Amygdala (tissue), 56 donors: ENCODE data around the gene STEAP1B.

Source experiments
- DNase-seq, 56 donors: peaks; one replicate each; lab custom pipeline; 2025; lab: John Stamatoyannopoulos, UW

STEAP1B gene

GRCh38 chr7:22406715-22407114, 93.3 kb downstream of the STEAP1B start:
- DNase-seq = no peak

GRCh38 chr7:22404421-22405023, 95.5 kb downstream of the STEAP1B start:
- DNase-seq = no peak

DNA sequence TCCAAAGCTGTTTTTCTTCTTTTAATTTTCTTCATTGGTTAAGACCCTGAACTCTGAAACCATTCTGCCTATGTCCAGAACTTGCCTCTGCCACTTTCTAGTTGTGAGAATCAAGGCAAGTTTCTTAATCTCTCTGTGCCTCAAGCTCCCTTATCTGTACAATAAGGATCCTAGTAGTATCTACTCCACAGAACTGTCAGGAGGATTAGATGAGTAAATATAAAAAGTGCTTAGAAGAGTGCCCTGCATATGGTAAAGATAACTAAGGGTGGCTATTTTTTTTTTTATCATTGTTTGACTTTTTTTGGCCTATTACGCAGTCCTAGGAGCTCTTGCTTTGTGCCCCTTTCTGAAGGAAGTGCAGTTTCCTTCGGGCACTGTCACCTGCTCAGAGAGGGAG, 96.6 kb downstream of the STEAP1B start:
- no peak for DNase-seq

GRCh38 chr7:22402250-22402649, 97.7 kb downstream of the STEAP1B start:
- no peak for DNase-seq

GRCh38 chr7:22400936-22401553, 98.9 kb downstream of the STEAP1B start:
- DNase-seq = no peak

- DNase-seq = no peak
These were observed 99.7 kb downstream of the STEAP1B start for GRCh38 chr7:22400150-22400814.

DNA sequence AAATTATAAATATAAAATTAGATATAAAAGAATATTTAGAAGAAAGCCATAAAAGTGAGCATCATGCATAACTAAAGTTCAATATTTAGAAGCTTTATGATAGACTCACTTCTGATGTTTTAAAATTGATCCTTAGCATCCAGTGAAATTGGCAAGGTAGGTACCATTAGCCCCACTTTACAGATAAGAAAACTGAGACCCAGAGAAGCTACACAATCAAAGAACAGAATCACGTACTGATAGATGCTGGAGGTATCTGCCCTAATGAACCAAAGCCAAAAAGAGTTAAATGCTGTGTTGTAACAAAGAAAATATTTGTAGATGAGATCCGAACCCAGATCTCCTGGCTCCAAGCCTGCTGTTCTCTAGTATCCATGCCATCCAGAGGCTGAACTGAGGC, 100.4 kb downstream of the STEAP1B start:
- DNase-seq = no peak

GRCh38 chr7:22399091-22399490, 100.9 kb downstream of the STEAP1B start:
- DNase-seq = no peak

DNA sequence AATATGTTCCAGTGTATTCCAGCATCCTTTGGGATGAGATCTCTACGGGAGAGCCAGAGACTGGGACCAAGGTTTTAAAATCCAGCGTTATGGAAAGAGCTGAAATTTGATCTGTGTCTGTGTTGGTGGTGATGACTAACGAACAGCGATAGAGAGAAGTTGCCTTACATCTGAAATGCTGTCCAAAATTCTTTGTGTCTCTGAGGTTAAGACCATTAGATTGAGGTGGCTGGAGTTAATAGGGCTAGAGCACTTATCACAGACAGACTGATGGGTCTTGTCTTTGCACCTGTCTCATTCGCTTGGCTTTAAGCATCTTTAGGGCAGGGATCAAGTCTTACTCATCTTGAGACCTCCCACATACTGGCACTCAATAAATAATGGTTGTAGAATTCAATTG, 102.0 kb downstream of the STEAP1B start:
- DNase-seq = no peak

- no peak for DNase-seq
These were observed 104.8 kb downstream of the STEAP1B start for GRCh38 chr7:22395222-22395621.

DNA sequence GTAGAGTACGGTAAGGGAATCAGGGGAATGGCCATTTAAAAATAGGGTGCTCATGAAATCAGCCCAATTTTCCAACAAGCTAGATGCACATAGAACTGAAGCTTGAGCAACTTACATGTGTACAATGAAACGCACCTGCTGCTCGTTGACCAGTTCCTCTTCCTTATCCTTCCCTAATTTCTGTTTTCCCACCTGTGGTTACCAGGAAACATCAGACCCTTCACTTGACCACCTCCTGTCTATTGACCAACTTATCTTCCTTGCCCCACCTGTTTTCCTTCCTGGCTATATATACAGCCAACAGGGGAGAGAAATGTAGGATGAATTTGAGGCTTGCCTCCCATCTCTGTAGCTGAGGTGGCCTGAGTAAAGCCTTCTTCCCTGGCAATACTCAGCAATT, 105.2 kb downstream of the STEAP1B start:
- no peak for DNase-seq

DNA sequence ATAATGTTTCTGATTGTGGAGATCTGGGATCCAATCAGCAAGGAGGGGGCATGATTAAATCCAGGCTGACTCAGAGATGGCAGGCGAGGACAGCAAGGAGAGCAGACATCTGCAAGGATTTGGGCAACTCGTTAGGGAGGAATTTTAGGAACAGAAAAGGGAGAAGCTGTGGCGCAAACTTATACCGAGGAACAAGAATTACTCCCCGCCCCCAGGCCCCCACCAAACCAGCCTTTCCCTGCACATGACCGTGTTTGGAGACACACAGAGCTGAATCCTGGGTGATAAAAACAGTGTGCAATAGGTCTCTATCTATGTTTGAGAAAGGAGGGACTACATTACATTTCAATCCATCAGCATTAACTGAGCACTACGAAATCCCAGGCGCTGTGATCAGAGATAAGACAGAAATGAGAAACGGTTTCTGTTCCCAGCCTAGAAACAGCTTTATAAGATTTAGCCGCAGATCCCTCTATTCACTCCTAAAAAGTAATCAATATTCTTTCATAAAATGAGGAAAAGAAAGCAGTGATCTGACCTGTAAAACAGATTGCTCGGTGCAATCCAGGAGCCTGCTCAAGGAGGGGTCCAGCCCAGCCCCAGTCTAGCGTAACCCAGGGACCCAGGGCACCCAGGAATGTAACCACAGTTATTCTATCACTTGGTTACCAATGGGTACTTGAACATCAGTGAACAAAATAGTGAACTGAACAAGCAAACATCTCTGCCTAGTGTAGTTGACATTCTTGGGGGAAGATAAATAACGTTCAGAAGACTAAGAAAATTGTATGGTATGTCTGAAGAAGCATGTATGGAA, 105.9 kb downstream of the STEAP1B start:
- DNase-seq = peak in 12 of 56 donors; percentile 1 to 19 (median 5)

DNA sequence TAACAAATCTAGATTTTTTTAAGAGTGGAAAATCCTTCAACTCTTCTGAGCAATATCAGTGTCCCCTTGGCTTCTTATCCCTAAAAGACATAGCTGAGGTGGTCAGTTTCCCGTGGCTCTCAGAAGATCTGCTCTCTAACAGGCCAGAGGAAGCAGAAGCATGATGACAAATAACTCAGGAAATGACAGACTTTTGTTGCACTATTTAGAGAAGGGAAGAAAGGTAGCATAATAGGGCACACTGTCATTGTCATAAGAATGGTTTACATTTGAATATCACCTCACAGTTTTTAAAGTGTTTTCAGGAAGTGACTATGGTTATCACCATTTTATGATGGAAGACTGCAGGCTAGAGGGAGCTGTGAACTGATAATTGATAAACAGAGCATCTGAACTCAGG, 109.5 kb downstream of the STEAP1B start:
- no peak for DNase-seq

DNA sequence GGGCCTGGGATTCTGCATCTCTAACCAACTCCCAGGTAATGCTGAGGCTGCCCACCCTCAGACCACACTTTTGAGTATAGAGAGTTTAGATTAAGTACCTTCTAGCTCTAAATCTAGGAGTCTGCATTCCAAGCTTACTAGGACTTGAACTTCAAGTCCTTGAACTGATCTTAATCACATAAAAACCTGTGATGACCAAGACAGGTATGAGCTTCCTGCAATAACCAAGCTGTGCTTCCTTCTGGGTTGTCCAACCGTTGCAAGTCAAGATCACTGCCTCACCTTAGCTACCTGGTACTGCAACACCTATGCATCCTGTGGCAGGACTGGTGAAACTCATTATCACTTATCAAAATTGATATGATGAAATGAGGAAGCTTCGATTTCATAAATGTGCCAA, 110.1 kb downstream of the STEAP1B start:
- DNase-seq = no peak

DNA sequence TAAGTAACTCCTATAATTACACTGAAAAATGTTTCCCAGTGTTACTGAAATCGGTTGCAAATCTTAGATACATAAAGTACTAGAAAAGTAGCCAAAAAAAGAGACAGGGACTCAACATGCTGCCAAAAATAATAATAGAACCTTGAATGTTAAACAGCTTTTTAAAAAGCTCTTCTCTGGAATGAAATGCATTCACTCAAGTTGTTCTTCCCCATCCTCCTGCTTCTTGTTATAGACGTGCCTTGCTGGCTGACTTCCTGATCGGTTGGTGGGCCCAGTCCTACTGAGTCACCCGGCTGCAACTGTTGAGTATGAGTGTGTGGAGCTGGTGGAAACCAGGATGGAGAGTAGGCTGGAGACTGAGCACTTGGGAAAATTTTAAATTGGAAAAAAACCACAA, 112.4 kb downstream of the STEAP1B start:
- peak in 34 of 56 donors; percentile 2 to 69 (median 25) for DNase-seq

- no peak for DNase-seq
These were observed 113.1 kb downstream of the STEAP1B start for GRCh38 chr7:22386865-22387264.

GRCh38 chr7:22386206-22386858, 113.7 kb downstream of the STEAP1B start:
- no peak for DNase-seq

DNA sequence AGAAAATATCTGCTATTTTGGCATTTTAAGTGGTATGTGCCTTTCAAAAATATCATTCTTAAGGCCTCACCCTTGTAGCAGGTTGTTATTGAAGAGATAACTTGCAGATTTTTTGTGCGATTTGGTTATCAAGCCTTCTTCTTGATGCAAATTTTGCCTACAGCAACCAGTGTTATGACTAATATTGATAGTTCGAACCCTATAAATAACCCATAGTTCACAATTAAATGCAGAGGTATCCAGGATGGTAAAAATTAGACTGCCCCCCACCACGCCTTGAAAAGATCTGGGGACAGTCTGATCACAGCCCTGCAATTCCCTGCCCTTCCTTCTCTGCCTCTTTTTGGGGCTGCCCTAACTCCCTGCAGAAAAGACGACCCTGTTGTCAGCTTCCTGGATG, 114.7 kb downstream of the STEAP1B start:
- DNase-seq = no peak

DNA sequence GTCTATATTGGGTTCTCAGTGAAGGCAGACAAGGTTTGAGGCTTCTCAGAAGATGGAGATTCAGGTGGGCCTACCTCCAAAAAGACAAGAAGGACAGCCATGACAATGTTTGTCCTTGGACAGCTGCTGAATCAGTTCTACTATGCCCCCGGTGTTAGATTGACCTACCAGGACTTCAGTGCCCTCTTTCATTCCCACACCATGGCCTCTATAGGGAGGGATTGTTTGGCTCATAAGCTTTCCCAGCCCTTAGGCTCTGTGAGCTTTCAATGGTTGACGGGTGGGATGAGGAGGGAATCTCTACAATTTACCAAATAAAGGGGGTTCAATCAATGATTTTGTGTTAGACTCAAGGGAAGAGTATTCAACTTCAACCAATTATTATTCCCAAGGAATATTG, 119.7 kb downstream of the STEAP1B start:
- DNase-seq = no peak

- DNase-seq = no peak
These were observed 121.6 kb downstream of the STEAP1B start for GRCh38 chr7:22378199-22378980.
